Measurements from ENCODE around the gene SPINK9.

GRCh38 chr5:148306446-148306845 lies 28.9 kb upstream of the SPINK9 start:
- TF ChIP-seq, protein P1, sequence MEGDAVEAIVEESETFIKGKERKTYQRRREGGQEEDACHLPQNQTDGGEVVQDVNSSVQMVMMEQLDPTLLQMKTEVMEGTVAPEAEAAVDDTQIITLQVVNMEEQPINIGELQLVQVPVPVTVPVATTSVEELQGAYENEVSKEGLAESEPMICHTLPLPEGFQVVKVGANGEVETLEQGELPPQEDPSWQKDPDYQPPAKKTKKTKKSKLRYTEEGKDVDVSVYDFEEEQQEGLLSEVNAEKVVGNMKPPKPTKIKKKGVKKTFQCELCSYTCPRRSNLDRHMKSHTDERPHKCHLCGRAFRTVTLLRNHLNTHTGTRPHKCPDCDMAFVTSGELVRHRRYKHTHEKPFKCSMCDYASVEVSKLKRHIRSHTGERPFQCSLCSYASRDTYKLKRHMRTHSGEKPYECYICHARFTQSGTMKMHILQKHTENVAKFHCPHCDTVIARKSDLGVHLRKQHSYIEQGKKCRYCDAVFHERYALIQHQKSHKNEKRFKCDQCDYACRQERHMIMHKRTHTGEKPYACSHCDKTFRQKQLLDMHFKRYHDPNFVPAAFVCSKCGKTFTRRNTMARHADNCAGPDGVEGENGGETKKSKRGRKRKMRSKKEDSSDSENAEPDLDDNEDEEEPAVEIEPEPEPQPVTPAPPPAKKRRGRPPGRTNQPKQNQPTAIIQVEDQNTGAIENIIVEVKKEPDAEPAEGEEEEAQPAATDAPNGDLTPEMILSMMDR (IDR thresholded peaks at IDR 0.05) = no peak
- no peak for TF ChIP-seq POLR2AphosphoS5 (IDR thresholded peaks at IDR 0.05; ENCODE audit: insufficient read depth in 1 of 2, low read depth in 1 of 2)

All from vagina (tissue), 2 donors.